ENCODE measurements around the gene RFT1.

The RFT1 gene

GRCh38 chr3:53175613-53176540, 45.6 kb upstream of the RFT1 start:
- no peak overlapping the region for H3K4me3 ChIP-seq (ENCODE audit: low read length)
- H3F3A ChIP-seq (ENCODE audit: insufficient read depth, low read length), result no peaks in the 10 kb centered on the region
- H2AFZ ChIP-seq (ENCODE audit: low read length), result no peak overlapping the region
- peaks cover 45% of the 10 kb centered on the region for H3K79me2 ChIP-seq (ENCODE audit: low read length)
- no peak for DNase-seq
- H3K27me3 ChIP-seq (replicated peaks; ENCODE audit: insufficient read depth, low read length), result no peaks in the 10 kb centered on the region
- no peak overlapping the region for H3K9ac ChIP-seq (ENCODE audit: low read length)
- no peaks in the 10 kb centered on the region for H3K36me3 ChIP-seq (replicated peaks; ENCODE audit: insufficient read depth, low read length)
- H4K20me1 ChIP-seq (ENCODE audit: insufficient read depth, low read length), result no peaks in the 10 kb centered on the region
- no peak overlapping the region for H3K27ac ChIP-seq (ENCODE audit: low read length)
- H3K4me2 ChIP-seq (ENCODE audit: low read depth, low read length), result no peak overlapping the region
- H3K9me2 ChIP-seq (replicated peaks; ENCODE audit: insufficient read depth, low read length), result no peaks in the 10 kb centered on the region
- H3K9me3 ChIP-seq (replicated peaks; ENCODE audit: insufficient read depth, low read length), result no peaks in the 10 kb centered on the region
- peaks cover 49% of the 10 kb centered on the region for H3K4me1 ChIP-seq (ENCODE audit: low read length)
- TF ChIP-seq, protein P1, sequence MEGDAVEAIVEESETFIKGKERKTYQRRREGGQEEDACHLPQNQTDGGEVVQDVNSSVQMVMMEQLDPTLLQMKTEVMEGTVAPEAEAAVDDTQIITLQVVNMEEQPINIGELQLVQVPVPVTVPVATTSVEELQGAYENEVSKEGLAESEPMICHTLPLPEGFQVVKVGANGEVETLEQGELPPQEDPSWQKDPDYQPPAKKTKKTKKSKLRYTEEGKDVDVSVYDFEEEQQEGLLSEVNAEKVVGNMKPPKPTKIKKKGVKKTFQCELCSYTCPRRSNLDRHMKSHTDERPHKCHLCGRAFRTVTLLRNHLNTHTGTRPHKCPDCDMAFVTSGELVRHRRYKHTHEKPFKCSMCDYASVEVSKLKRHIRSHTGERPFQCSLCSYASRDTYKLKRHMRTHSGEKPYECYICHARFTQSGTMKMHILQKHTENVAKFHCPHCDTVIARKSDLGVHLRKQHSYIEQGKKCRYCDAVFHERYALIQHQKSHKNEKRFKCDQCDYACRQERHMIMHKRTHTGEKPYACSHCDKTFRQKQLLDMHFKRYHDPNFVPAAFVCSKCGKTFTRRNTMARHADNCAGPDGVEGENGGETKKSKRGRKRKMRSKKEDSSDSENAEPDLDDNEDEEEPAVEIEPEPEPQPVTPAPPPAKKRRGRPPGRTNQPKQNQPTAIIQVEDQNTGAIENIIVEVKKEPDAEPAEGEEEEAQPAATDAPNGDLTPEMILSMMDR (IDR thresholded peaks at IDR 0.05; ENCODE audit: low read length), result no peak
- TF ChIP-seq EZH2phosphoT487 (IDR thresholded peaks at IDR 0.05; ENCODE audit: low read length), result no peak
- TF ChIP-seq EZH2 (optimal IDR thresholded peaks at IDR 0.05; ENCODE audit: low read depth, low read length), result no peak

DNA sequence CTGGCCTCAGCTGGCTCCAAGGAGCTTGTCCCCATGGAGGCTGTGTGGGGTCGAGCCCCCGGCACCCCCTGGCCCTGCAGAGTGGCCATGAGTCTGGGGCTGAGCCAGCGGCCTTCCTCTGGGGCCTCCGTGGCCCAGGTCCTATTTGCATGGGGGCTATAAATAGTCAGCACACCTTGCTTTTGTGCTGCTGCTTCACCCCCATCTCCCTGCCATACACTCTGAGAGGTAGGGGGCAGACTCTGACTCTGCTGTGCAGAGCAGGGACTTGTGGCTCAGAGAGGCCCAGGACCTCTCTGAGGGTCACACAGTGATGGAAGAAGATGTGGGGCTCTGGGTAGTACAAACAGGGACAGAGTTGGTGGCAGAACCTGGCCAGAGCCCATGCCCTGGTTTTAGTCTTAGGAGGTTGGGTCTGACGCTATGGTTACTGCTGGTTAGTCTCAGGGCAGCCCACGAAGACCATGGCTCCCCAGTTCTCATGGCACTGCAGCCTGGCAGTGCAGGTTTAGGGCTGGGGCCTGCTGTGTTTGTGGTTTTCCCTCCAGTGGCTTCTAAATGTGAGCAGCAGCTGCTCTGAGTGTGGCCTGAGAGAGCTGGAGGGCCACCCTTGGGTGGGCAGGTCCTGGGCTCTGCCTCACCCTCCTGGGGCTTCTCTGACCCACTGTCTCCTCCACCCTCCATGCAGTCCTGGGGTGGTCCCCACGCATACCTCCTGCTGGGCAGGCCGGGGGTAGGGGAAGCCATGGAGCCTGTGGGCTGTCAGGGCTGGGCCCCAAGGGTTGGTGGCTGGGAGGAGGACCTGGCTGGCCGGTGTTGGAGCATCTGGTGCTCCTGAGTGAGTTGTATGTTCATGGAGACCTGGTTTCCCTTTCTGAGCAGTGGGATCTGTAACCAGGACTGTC, 44.4 kb upstream of the RFT1 start:
- Histone ChIP-seq H3K27ac (ENCODE audit: low read length) (peak overlapping the region; percentile 51; the same call in 1 of the 2 replicates), H2AFZ (ENCODE audit: low read length) (no peak overlapping the region; the same call in 1 of the 2 replicates), H3K9me2 (replicated peaks; ENCODE audit: insufficient read depth, low read length) (no peaks in the 10 kb centered on the region), H3K79me2 (ENCODE audit: low read length) (peaks cover 49% of the 10 kb centered on the region), H3F3A (ENCODE audit: insufficient read depth, low read length) (peaks cover 12% of the 10 kb centered on the region), H3K9ac (ENCODE audit: low read length) (peak overlapping the region; percentile 18; the same call in 1 of the 2 replicates), H3K4me2 (ENCODE audit: low read depth, low read length) (peak overlapping the region; percentile 51), H3K27me3 (replicated peaks; ENCODE audit: insufficient read depth, low read length) (no peaks in the 10 kb centered on the region), H3K36me3 (replicated peaks; ENCODE audit: insufficient read depth, low read length) (no peaks in the 10 kb centered on the region), H4K20me1 (ENCODE audit: insufficient read depth, low read length) (no peaks in the 10 kb centered on the region), H3K4me3 (ENCODE audit: low read length) (no peak overlapping the region), H3K4me1 (ENCODE audit: low read length) (peaks cover 56% of the 10 kb centered on the region), H3K9me3 (replicated peaks; ENCODE audit: insufficient read depth, low read length) (no peaks in the 10 kb centered on the region)
- no peak for TF ChIP-seq EZH2 (optimal IDR thresholded peaks at IDR 0.05; ENCODE audit: low read depth, low read length)
- TF ChIP-seq, protein P1 (IDR thresholded peaks at IDR 0.05; ENCODE audit: low read length), result peak; percentile 34
- DNase-seq, result peak; percentile 51

DNA sequence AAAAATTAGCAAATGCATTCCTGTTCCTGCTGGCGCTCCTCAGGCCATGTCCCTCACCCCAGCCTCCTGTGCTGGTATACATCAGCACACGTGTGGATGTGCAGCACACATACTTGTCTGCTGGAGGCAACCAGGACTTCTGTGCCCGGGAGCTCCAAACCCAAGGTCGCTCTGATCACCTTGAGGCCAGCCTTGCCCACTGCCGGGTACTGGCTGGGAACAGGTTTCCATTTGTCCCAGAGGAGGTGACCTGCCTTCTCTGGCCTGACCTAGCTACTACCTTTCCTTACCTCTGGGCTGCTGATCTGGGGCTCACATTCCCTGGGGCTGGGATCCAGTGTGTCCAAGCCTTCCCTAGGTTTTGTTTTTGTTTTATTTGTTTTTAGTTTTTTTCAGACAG, 42.9 kb upstream of the RFT1 start:
- H3K79me2 ChIP-seq (ENCODE audit: low read length), result peaks cover 54% of the 10 kb centered on the region
- no peak overlapping the region for H3K4me3 ChIP-seq (ENCODE audit: low read length)

More for the DNA sequence above, 42.9 kb upstream of the RFT1 start:
- no peak for DNase-seq
- H3K4me2 ChIP-seq (ENCODE audit: low read depth, low read length), result no peak overlapping the region
- peaks cover 64% of the 10 kb centered on the region for H3K4me1 ChIP-seq (ENCODE audit: low read length)
- H3F3A ChIP-seq (ENCODE audit: insufficient read depth, low read length), result peaks cover 14% of the 10 kb centered on the region
- TF ChIP-seq EZH2phosphoT487 (IDR thresholded peaks at IDR 0.05; ENCODE audit: low read length) (no peak), EZH2 (optimal IDR thresholded peaks at IDR 0.05; ENCODE audit: low read depth, low read length) (no peak)
- TF ChIP-seq, protein P1 (IDR thresholded peaks at IDR 0.05; ENCODE audit: low read length), result no peak
- no peak overlapping the region for H2AFZ ChIP-seq (ENCODE audit: low read length)
- no peaks in the 10 kb centered on the region for H3K27me3 ChIP-seq (replicated peaks; ENCODE audit: insufficient read depth, low read length)
- no peaks in the 10 kb centered on the region for H3K9me2 ChIP-seq (replicated peaks; ENCODE audit: insufficient read depth, low read length)
- H3K27ac ChIP-seq (ENCODE audit: low read length), result no peak overlapping the region
- H4K20me1 ChIP-seq (ENCODE audit: insufficient read depth, low read length), result no peaks in the 10 kb centered on the region
- H3K9me3 ChIP-seq (replicated peaks; ENCODE audit: insufficient read depth, low read length), result no peaks in the 10 kb centered on the region
- no peak overlapping the region for H3K9ac ChIP-seq (ENCODE audit: low read length)
- no peaks in the 10 kb centered on the region for H3K36me3 ChIP-seq (replicated peaks; ENCODE audit: insufficient read depth, low read length)
